GM12864 (cell line): ENCODE results near the gene ZNF132.
"Not testable (repeated sequence)": the region's sequence is repeated elsewhere in the genome, so short reads cannot be mapped to it uniquely, and the experiment has no call there.

ENCODE experiments used
- DNase-seq: peaks from one replicate; pipeline ENCODE4 v3.0.0-alpha.2; 2011; ENCODE audit warnings: low read depth
- H3K4me3 ChIP-seq: 2 replicates; pipeline ENCODE4 v1.5.1; 2011; ENCODE audit warnings: mild to moderate bottlenecking, low read depth, low read length, control low read depth
- CTCF ChIP-seq: IDR thresholded peaks from 2 replicates; pipeline ENCODE4 v1.5.1; 2011; ENCODE audit warnings: low read depth, mild to moderate bottlenecking, moderate library complexity, low read length, control low read depth, inconsistent platforms; ENCODE audit errors: missing control alignments

The ZNF132 gene

GRCh38 chr19:58407658-58408151, 32.2 kb downstream of the ZNF132 start:
- TF ChIP-seq CTCF, result no peak
- DNase-seq, result no peak
- peak overlapping the region; percentile 76 for H3K4me3 ChIP-seq

DNA sequence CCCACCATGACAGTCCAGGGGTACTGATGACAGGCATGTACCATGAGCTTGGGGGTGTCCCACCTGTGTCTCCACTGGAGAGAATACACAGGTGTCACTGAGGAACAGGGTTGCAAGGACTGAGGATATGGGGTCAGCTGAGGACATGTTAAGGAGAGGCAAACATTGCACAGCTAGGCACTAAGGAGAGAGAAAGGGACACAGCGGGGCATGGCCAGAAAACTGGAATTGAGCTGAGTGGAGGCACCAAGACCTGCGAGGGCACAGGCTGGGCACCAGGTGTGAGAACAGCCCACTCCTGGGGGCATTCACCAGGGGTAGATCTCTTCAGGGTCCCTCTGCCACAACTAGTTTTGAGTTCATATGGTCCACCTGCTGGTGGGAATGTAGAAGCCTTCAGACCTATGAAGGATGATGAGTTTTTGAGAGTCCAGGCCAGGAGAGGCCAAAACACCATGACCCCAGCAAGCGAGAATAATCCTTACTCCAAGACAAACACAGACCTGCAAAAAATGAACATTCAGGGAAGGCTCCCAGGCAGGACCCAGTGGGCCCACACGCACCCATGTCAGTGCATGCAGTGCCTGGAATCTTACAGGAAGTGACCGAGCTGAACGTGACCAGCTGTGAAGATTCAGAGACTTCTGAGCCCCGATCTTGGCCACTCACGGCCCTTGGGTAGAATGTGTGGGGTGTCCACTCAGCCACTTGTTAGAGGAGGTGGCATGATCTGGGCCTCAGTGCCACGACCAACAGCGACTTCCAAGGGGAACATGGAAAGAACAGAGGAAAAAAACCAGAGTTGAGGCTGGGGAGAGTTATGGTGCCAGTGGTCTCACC, 32.9 kb downstream of the ZNF132 start:
- no peak for DNase-seq
- H3K4me3 ChIP-seq, result peak overlapping the region; percentile 76
- peak; percentile 36 for TF ChIP-seq CTCF

DNA sequence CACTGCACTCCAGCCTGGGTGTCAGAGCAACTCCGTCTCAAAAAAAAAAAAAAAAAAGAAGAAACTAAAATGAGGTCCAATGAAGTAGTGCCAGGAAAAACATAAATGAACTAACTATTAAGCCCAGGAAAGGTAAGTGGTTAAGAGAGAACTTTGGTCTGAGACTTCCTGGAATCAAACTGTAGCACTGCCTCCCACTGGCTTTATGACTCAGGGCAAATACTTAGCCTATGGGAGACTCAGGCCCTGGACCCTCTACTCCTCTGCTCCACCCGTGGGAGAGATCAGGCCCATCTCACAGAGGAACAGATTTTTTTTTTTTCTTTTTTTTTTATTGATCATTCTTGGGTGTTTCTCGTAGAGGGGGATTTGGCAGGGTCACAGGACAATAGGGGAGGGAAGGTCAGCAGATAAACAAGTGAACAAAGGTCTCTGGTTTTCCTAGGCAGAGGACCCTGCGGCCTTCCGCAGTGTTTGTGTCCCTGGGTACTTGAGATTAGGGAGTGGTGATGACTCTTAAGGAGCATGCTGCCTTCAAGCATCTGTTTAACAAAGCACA, 36.0 kb downstream of the ZNF132 start:
- H3K4me3 ChIP-seq, DNase-seq: not testable (repeated sequence)

- no peak for DNase-seq
- TF ChIP-seq CTCF, result no peak
- peak overlapping the region; percentile 82 for H3K4me3 ChIP-seq
Measured at GRCh38 chr19:58401840-58402421, 38.0 kb downstream of the ZNF132 start.

DNA sequence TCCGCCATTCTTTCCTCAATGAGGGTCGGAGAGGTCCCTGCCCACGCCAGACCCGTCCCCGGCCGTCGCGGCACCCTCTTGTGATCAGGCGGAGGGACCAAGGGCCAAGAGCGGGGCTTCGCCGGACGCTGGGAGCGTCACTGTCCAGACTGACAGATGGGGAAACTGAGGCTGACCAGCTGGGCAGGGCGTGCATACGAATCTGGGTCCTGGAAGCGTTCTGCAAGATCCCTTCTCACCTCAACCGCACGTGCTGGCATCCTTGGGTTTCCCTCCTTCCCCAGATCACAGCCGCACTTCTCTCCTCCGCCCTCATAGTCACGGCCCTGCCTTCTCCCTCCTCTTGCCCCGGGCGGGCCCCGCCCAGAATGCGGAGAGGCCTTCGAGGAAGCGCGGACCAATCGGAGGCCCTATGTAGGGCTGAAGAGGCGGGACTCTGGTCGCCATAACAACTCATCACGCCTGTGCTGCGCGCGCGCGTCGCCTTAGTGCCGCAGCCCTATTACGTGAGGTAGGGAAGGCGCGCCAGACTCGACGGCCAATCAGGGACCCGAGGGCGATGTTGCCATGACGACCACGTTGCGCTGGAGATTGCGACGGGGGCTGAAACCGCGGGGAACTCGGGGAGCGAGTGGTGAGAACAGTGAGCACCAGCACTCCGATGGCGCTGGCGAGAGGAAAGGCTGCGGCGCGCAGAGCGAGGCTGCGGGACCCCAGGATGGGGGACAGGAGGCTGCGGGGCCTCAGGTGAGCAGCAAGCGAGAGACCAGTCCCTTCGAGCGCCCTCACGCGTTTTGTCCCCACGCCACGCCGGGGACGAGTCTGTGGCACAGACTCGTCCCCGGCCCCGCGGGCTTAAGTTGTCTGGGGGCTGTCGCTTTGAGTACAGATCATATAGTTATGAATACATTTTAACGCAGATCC, 38.8 kb downstream of the ZNF132 start:
- DNase-seq, result peak; percentile 97
- TF ChIP-seq CTCF, result peak; percentile 18
- peak overlapping the region; percentile 82 for H3K4me3 ChIP-seq

- peak overlapping the region; percentile 59 for H3K4me3 ChIP-seq
- DNase-seq, result no peak
- no peak for TF ChIP-seq CTCF
Measured at GRCh38 chr19:58400316-58400915, 39.5 kb downstream of the ZNF132 start.
